ENCODE data around the gene TMEM45B.

DNA sequence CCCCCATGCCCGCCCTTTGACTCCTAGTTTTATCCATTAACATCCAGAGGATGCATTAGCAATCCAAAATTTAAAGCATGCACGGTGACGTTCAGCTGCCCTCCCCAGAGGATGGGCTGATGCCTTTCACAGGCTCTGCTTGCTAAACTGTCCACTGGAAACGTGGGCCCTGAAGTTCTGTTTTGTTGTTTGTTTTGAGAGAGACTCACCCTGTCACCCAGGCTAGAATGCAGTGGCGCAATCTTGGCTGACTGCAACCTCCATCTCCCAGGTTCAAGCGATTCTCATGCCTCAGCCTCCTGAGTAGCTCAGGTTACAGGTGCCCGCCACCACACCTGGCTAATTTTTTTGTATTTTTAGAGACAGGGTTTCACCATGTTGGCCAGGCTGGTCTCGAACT is 40.4 kb downstream of the TMEM45B start:
- TF ChIP-seq, protein P1, sequence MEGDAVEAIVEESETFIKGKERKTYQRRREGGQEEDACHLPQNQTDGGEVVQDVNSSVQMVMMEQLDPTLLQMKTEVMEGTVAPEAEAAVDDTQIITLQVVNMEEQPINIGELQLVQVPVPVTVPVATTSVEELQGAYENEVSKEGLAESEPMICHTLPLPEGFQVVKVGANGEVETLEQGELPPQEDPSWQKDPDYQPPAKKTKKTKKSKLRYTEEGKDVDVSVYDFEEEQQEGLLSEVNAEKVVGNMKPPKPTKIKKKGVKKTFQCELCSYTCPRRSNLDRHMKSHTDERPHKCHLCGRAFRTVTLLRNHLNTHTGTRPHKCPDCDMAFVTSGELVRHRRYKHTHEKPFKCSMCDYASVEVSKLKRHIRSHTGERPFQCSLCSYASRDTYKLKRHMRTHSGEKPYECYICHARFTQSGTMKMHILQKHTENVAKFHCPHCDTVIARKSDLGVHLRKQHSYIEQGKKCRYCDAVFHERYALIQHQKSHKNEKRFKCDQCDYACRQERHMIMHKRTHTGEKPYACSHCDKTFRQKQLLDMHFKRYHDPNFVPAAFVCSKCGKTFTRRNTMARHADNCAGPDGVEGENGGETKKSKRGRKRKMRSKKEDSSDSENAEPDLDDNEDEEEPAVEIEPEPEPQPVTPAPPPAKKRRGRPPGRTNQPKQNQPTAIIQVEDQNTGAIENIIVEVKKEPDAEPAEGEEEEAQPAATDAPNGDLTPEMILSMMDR (IDR thresholded peaks at IDR 0.05), result no peak
- no peak for TF ChIP-seq POLR2A (IDR thresholded peaks at IDR 0.05)
